ENCODE measurements around the gene GPR89B. TPM values are rescaled to one million over a fixed set of nuclear protein-coding genes. Genes with fewer than 3 reads are reported as not detected.

Gene GPR89B
- polyA plus RNA-seq, 1 donor from 2014 or later, result 54.7 TPM

DNA sequence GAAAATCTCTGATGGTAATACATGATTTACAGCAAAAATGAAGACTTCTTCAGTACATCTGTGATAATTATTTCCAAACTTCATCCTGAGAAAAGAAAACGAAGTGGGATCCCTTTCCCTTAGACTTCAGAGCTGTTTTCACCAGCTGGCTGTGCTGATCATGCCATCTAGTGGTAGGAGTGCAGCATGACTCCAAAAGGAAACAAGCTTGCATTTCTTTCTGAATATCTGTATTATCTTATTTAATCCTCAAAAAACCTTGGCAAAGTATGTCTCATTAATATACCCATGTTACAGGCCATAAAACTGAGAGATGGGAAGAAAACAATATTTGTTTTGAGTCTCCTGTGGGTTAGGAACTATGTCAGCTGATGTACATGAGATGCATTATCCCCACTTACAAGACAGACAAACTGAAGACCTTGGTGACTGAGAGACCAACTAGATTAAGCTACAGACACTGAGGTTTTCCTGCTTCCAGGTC, 35.4 kb upstream of the GPR89B start:
- Histone ChIP-seq H3K9me2 (ENCODE audit: insufficient read depth, low read length) (no peaks in the 10 kb centered on the region), H3K36me3 (ENCODE audit: insufficient read depth, low read length) (no peaks in the 10 kb centered on the region), H3K27me3 (ENCODE audit: insufficient read depth, low read depth, low read length) (no peaks in the 10 kb centered on the region), H3F3A (ENCODE audit: insufficient read depth, low read length, poor library complexity, severe bottlenecking) (no peaks in the 10 kb centered on the region), H2AFZ (ENCODE audit: low read depth, low read length) (no peak overlapping the region), H3K9me3 (ENCODE audit: low read length) (no peaks in the 10 kb centered on the region), H3K4me3 (ENCODE audit: low read length) (no peak overlapping the region), H3K4me2 (ENCODE audit: low read length) (no peak overlapping the region), H3K27ac (ENCODE audit: low read length) (no peak overlapping the region), H4K20me1 (ENCODE audit: insufficient read depth) (no peaks in the 10 kb centered on the region), H3K9ac (ENCODE audit: low read length) (no peak overlapping the region), H3K79me2 (replicated peaks; ENCODE audit: insufficient read depth, low read length) (no peaks in the 10 kb centered on the region)
- TF ChIP-seq, protein P1, sequence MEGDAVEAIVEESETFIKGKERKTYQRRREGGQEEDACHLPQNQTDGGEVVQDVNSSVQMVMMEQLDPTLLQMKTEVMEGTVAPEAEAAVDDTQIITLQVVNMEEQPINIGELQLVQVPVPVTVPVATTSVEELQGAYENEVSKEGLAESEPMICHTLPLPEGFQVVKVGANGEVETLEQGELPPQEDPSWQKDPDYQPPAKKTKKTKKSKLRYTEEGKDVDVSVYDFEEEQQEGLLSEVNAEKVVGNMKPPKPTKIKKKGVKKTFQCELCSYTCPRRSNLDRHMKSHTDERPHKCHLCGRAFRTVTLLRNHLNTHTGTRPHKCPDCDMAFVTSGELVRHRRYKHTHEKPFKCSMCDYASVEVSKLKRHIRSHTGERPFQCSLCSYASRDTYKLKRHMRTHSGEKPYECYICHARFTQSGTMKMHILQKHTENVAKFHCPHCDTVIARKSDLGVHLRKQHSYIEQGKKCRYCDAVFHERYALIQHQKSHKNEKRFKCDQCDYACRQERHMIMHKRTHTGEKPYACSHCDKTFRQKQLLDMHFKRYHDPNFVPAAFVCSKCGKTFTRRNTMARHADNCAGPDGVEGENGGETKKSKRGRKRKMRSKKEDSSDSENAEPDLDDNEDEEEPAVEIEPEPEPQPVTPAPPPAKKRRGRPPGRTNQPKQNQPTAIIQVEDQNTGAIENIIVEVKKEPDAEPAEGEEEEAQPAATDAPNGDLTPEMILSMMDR (IDR thresholded peaks at IDR 0.05; ENCODE audit: poor library complexity, severe bottlenecking), result peak; percentile 96
- TF ChIP-seq RAD21 (conservative IDR thresholded peaks at IDR 0.05) (peak; percentile 96), MXI1 (conservative IDR thresholded peaks at IDR 0.05; ENCODE audit: poor library complexity, severe bottlenecking) (no peak), TAF1 (IDR thresholded peaks at IDR 0.05; ENCODE audit: low read depth) (no peak), SMC3 (conservative IDR thresholded peaks at IDR 0.05; ENCODE audit: poor library complexity) (peak; percentile 95)

DNA sequence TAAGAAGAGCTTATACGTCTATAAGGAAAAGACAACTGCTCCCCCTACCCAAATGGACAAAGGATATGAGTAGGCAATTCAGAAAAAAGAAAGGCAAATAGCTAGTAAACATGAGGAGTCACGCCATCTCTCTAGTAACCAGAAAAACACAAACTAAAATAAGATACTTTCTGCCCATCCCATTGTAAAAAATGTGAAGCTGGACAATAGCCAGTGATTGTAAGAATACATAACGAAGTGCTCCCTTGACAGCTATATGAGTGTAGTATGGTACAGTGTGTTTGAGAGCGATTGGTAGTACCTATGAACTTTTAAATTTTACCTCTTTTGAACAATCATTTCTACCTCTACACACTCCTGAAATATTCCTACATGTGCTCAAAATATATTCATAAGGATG, 33.1 kb upstream of the GPR89B start:
- H3K9me3 ChIP-seq (ENCODE audit: low read length), result no peaks in the 10 kb centered on the region
- no peaks in the 10 kb centered on the region for H4K20me1 ChIP-seq (ENCODE audit: insufficient read depth)
- H3K79me2 ChIP-seq (replicated peaks; ENCODE audit: insufficient read depth, low read length), result no peaks in the 10 kb centered on the region
- TF ChIP-seq POLR2AphosphoS5 (IDR thresholded peaks at IDR 0.05), result no peak
- no peak for TF ChIP-seq RAD21 (conservative IDR thresholded peaks at IDR 0.05)
- no peak for TF ChIP-seq MXI1 (conservative IDR thresholded peaks at IDR 0.05; ENCODE audit: poor library complexity, severe bottlenecking)
- TF ChIP-seq, protein P2, sequence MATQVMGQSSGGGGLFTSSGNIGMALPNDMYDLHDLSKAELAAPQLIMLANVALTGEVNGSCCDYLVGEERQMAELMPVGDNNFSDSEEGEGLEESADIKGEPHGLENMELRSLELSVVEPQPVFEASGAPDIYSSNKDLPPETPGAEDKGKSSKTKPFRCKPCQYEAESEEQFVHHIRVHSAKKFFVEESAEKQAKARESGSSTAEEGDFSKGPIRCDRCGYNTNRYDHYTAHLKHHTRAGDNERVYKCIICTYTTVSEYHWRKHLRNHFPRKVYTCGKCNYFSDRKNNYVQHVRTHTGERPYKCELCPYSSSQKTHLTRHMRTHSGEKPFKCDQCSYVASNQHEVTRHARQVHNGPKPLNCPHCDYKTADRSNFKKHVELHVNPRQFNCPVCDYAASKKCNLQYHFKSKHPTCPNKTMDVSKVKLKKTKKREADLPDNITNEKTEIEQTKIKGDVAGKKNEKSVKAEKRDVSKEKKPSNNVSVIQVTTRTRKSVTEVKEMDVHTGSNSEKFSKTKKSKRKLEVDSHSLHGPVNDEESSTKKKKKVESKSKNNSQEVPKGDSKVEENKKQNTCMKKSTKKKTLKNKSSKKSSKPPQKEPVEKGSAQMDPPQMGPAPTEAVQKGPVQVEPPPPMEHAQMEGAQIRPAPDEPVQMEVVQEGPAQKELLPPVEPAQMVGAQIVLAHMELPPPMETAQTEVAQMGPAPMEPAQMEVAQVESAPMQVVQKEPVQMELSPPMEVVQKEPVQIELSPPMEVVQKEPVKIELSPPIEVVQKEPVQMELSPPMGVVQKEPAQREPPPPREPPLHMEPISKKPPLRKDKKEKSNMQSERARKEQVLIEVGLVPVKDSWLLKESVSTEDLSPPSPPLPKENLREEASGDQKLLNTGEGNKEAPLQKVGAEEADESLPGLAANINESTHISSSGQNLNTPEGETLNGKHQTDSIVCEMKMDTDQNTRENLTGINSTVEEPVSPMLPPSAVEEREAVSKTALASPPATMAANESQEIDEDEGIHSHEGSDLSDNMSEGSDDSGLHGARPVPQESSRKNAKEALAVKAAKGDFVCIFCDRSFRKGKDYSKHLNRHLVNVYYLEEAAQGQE (IDR thresholded peaks at IDR 0.05; ENCODE audit: borderline replicate concordance), result no peak
- no peak for TF ChIP-seq EZH2 (IDR thresholded peaks at IDR 0.05; ENCODE audit: borderline replicate concordance, insufficient read depth, low read length, poor library complexity, severe bottlenecking)
- TF ChIP-seq EP300 (conservative IDR thresholded peaks at IDR 0.05; ENCODE audit: poor library complexity, severe bottlenecking), result no peak
- TF ChIP-seq, protein P1 (IDR thresholded peaks at IDR 0.05; ENCODE audit: poor library complexity, severe bottlenecking), result no peak
- no peak for TF ChIP-seq SMC3 (conservative IDR thresholded peaks at IDR 0.05; ENCODE audit: poor library complexity)
- H3K4me3 ChIP-seq (ENCODE audit: low read length), result no peak overlapping the region
- H3K27me3 ChIP-seq (ENCODE audit: insufficient read depth, low read depth, low read length), result no peaks in the 10 kb centered on the region
- H3K36me3 ChIP-seq (ENCODE audit: insufficient read depth, low read length), result no peaks in the 10 kb centered on the region
- H3K9me2 ChIP-seq (ENCODE audit: insufficient read depth, low read length), result no peaks in the 10 kb centered on the region
- H3K27ac ChIP-seq (ENCODE audit: low read length), result no peak overlapping the region
- no peaks in the 10 kb centered on the region for H3F3A ChIP-seq (ENCODE audit: insufficient read depth, low read length, poor library complexity, severe bottlenecking)
- H3K9ac ChIP-seq (ENCODE audit: low read length), result no peak overlapping the region
- no peak overlapping the region for H3K4me2 ChIP-seq (ENCODE audit: low read length)
- no peak overlapping the region for H2AFZ ChIP-seq (ENCODE audit: low read depth, low read length)
